ENCODE measurements around the gene EDN1. TPM values are rescaled to one million over a fixed set of nuclear protein-coding genes. Genes with fewer than 3 reads are reported as not detected.

EDN1 gene
- total RNA-seq, 4 donors from 2014 or later: 3.0 to 11.8 (median 5.9) TPM

DNA sequence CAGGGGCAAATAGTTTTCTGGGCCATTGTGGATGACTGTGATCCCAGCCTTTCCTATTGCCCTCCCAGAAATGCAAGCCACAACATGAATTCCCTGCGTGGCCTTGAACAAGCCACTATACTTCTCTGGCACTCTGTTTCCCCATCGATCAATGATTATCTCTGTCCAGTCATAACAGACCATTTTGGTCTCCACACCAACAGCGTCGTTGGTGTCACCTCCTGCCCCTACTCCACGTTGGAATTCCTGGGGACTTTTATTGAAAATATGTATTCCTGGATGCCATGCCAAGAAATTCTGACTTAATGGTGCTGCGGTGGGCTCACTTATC lies 50.3 kb downstream of the EDN1 start:
- DNase-seq: no peak

GRCh38 chr6:12342664-12343063 lies 52.5 kb downstream of the EDN1 start:
- DNase-seq: no peak
- Histone ChIP-seq H3K27me3 (no peaks in the 10 kb centered on the region), H3K9me3 (no peaks in the 10 kb centered on the region), H3K4me1 (peaks cover 0 to 4% (median 0%) of the 10 kb centered on the region in 3 donors), H3K36me3 (no peaks in the 10 kb centered on the region), H3K4me3 (no peak overlapping the region), H3K27ac (no peak overlapping the region)
- TF ChIP-seq, protein P1, sequence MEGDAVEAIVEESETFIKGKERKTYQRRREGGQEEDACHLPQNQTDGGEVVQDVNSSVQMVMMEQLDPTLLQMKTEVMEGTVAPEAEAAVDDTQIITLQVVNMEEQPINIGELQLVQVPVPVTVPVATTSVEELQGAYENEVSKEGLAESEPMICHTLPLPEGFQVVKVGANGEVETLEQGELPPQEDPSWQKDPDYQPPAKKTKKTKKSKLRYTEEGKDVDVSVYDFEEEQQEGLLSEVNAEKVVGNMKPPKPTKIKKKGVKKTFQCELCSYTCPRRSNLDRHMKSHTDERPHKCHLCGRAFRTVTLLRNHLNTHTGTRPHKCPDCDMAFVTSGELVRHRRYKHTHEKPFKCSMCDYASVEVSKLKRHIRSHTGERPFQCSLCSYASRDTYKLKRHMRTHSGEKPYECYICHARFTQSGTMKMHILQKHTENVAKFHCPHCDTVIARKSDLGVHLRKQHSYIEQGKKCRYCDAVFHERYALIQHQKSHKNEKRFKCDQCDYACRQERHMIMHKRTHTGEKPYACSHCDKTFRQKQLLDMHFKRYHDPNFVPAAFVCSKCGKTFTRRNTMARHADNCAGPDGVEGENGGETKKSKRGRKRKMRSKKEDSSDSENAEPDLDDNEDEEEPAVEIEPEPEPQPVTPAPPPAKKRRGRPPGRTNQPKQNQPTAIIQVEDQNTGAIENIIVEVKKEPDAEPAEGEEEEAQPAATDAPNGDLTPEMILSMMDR (IDR thresholded peaks at IDR 0.05): no peak
- no peak for TF ChIP-seq POLR2A (IDR thresholded peaks at IDR 0.05)
- 76 to 85% methylated on average over 4 of the region's 4 CpGs for WGBS, 2 donors
- intact Hi-C loops (cut with DNase I): no loop called here

More for the DNA sequence above, 50.3 kb downstream of the EDN1 start:
- intact Hi-C loops (cut with DNase I): no loop called here
- TF ChIP-seq, protein P1 (IDR thresholded peaks at IDR 0.05): no peak
- Histone ChIP-seq H3K4me1 (peaks cover 0 to 3% (median 0%) of the 10 kb centered on the region in 3 donors), H3K27me3 (no peaks in the 10 kb centered on the region), H3K36me3 (no peaks in the 10 kb centered on the region), H3K27ac (no peak overlapping the region), H3K4me3 (no peak overlapping the region), H3K9me3 (no peaks in the 10 kb centered on the region)
- 73 to 79% methylated on average over 6 of the region's 6 CpGs for WGBS, 2 donors

DNA sequence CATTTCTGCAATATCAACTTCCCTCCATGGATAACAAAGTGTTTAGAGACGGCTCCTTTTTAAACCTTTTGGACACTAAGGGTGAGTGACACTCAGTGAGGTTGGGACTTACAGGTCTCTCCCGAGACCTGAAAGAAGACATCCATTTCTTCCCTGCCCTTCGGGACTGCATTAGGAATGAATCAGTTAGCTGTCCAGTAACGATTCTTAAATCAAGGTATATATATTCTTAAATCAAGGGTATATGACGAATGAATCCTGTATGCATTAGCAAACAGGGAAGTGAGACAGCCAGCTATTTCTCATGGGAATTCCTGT lies 52.9 kb downstream of the EDN1 start:
- TF ChIP-seq POLR2A (IDR thresholded peaks at IDR 0.05): no peak
- TF ChIP-seq, protein P1 (IDR thresholded peaks at IDR 0.05): no peak

DNA sequence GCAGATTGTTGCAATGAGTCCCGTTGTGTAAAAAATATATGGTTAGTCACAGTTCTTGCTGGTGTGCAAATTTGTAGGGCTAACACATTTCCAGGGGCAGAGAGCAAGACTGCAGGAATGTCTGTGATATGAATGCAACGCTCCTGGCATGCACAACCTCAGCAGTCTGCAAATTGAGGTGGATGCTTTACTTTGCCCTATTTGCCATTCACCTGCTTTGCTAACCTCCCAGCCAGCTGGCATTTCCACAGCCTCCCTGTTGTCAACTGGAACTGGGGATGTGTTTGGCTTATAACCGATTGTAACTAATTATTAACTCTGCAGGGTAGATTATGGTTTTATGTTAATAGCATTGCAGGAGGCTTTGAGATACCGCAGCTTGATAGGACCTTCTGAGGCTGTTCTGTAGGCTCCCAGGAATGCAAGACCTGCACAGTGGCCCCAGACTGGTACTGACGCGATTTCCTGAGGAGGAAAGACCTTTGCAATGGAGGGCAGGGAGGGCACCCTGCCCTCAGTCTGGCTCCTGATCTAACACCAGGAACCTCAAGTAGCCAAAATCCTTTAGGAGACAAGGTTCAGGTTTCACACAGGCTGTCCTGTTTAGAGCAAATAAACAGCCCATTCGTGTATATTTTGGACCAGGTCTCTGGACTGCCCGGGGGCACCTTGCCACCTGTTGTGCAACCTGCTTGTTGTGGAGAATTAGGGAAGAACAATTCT lies 53.4 kb downstream of the EDN1 start:
- no peaks in the 10 kb centered on the region for H3K36me3 ChIP-seq
- H3K27ac ChIP-seq: no peak overlapping the region
- no peak for DNase-seq
- TF ChIP-seq POLR2A (IDR thresholded peaks at IDR 0.05): no peak
- TF ChIP-seq, protein P1 (IDR thresholded peaks at IDR 0.05): no peak
- intact Hi-C loops (cut with DNase I): no loop called here
- 65 to 69% methylated on average over 3 to 8 of the region's 8 CpGs for WGBS, 2 donors
- no peak overlapping the region for H3K4me3 ChIP-seq
- no peaks in the 10 kb centered on the region for H3K9me3 ChIP-seq
- peaks cover 0 to 8% (median 0%) of the 10 kb centered on the region in 3 donors for H3K4me1 ChIP-seq
- H3K27me3 ChIP-seq: no peaks in the 10 kb centered on the region

More for the DNA sequence above, 52.9 kb downstream of the EDN1 start:
- Histone ChIP-seq H3K4me3 (no peak overlapping the region), H3K4me1 (peaks cover 0 to 4% (median 0%) of the 10 kb centered on the region in 3 donors), H3K27ac (no peak overlapping the region), H3K9me3 (no peaks in the 10 kb centered on the region), H3K27me3 (no peaks in the 10 kb centered on the region), H3K36me3 (no peaks in the 10 kb centered on the region)
- no peak for DNase-seq
- 69 to 73% methylated on average over 5 of the region's 5 CpGs for WGBS, 2 donors
- intact Hi-C loops (cut with DNase I): no loop called here

DNA sequence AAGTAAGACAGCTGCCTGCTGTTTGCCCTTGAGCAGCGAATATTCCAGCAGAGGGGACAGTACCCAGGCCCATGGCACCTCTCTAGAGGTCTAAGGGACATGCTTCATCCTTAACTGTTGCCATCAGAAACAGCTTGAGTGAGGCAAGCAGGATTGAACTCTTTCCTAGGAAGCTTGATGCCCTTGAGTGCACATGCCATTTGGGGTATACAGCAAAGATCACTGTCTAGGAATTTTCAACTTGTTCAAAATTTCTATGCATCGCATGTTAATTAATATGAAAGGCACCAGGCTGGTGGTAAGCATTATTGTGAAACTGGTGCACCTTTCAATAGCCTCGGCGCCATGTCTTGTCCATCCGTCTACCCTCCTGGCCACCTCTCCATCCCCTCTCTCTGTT lies 54.1 kb downstream of the EDN1 start:
- H3K27ac ChIP-seq: no peak overlapping the region

More for the DNA sequence above, 54.1 kb downstream of the EDN1 start:
- peaks cover 0 to 14% (median 0%) of the 10 kb centered on the region in 3 donors for H3K4me1 ChIP-seq
- H3K36me3 ChIP-seq: no peaks in the 10 kb centered on the region
- WGBS, 2 donors: 95 to 96% methylated on average over 5 of the region's 5 CpGs
- H3K9me3 ChIP-seq: no peaks in the 10 kb centered on the region
- TF ChIP-seq, protein P1 (IDR thresholded peaks at IDR 0.05): no peak
- no peak for TF ChIP-seq POLR2A (IDR thresholded peaks at IDR 0.05)
- no peaks in the 10 kb centered on the region for H3K27me3 ChIP-seq
- intact Hi-C loops (cut with DNase I): no loop called here
- H3K4me3 ChIP-seq: no peak overlapping the region
- DNase-seq: no peak
